GM10266 (cell line): ENCODE results near the gene SCAPER.

Experiments
- DNase-seq: peaks from one replicate; pipeline ENCODE4 v3.0.0; 2012; ENCODE audit errors: extremely low spot score
- TF ChIP-seq, protein P1 (sequence below): IDR thresholded peaks from 2 replicates; pipeline ENCODE4 v1.5.1; 2012; ENCODE audit warnings: mild to moderate bottlenecking, low read depth; ENCODE audit not compliant: control insufficient read depth, insufficient read depth; ENCODE audit errors: missing control alignments

SCAPER gene

DNA sequence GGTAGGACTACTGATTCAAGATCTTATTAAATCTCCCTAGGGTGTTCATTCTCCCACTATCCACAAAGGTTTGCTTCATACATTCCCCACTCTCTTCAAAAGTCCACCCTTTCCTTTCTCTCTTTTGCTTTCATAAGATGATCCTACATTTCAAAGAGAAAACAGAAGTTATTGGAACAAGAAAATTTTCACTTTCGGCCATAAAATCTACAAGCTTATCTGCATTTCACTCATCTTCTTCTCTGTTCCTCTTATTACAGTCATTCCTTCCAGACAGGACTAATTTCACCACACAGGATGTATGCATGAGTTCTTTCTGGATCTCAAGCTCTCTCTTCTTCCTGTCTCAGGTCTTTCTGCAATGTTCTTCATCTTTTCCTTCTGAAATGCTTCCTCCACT lies 329.9 kb downstream of the SCAPER start:
- TF ChIP-seq, protein P1, sequence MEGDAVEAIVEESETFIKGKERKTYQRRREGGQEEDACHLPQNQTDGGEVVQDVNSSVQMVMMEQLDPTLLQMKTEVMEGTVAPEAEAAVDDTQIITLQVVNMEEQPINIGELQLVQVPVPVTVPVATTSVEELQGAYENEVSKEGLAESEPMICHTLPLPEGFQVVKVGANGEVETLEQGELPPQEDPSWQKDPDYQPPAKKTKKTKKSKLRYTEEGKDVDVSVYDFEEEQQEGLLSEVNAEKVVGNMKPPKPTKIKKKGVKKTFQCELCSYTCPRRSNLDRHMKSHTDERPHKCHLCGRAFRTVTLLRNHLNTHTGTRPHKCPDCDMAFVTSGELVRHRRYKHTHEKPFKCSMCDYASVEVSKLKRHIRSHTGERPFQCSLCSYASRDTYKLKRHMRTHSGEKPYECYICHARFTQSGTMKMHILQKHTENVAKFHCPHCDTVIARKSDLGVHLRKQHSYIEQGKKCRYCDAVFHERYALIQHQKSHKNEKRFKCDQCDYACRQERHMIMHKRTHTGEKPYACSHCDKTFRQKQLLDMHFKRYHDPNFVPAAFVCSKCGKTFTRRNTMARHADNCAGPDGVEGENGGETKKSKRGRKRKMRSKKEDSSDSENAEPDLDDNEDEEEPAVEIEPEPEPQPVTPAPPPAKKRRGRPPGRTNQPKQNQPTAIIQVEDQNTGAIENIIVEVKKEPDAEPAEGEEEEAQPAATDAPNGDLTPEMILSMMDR = no peak

DNA sequence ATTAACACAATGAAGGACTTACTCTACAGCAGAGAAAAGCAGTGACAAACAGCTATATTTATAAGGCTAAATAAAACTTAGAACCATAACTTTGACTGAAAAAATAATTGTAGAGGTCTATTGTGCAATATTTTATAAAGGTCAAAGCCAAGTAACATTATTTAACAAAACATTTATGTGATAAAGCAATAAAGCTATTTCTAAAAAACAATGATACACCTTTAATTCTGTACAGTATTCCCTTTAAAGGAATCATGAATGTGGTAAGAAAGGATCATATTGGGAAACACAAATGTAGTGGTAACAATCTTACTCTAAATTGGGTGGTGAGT lies 332.2 kb downstream of the SCAPER start:
- no peak for DNase-seq
- TF ChIP-seq, protein P1 = no peak

More for the DNA sequence above, 329.9 kb downstream of the SCAPER start:
- DNase-seq = peak; percentile 62

DNA sequence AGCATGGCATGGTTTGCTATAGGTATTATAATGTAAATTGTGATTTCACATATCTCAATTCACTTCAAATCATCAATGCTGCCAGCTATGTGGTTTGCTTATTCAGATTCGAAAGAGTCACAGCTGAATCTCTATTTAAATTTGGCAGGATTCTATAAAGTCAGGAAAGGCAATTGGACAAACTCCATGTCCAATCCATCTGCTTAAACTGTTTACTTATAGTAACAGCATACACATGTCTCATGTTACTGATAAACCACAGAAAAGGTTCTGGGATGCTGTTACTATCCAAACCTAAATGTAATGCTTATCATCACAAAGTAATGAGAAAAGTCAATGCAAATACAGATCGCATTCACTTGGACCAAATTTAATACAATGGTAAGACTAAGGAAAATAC lies 338.9 kb downstream of the SCAPER start:
- DNase-seq = no peak
- TF ChIP-seq, protein P1 = no peak

DNA sequence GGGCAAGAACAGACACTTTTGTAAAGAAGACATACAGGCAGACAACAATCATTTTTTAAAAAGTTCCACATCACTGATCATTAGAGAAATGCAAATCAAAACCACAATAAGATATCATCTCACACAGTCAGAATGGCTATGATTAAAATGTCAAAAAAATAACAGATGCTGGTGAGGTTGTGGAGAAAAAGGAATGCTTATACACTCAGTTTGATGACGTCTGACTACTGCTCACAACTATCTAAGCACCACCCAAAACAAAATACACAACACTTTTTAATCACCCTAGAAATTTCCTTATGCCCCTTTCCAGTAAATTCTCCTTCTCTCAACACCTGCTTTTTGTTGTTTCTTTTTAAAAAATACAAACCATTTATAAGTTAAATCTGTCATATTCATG lies 339.8 kb downstream of the SCAPER start:
- TF ChIP-seq, protein P1 = no peak
- no peak for DNase-seq

DNA sequence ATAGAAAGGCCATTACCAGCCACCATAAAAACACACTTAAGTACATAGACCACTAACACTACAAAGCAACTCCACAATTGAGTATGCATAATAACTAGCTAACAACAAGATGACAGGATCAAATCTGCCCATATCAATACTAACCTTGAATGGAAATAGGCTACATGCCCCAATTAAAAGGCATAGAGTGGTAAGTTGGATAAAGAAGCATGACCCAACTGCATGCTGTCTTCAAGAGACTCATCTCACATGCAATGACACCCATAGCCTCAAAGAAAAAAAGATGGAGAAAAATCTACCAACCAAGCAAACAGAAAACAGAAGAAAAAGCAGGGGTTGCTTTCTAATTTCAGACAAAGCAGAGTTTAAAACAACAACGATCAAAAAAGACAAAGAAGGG lies 349.9 kb downstream of the SCAPER start:
- DNase-seq = no peak
- TF ChIP-seq, protein P1 = no peak

DNA sequence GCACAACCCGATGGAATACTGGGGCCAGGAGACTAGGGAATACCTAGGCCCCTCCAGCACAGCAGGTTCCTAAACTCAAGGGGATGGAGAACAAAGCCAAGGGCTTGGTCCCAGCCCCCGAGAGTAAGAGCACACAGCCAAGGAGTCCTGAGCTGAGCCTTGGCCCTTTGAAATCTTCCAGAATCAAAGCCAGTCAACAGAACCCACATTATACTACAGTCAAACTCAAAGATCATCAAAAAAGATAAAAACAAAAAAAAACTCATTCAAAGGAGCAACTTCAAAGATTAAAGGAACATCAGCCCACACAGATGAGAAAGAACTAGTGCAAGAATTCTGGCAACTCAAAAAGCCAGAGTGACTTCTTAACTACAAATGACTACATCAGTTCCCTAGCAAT lies 351.6 kb downstream of the SCAPER start:
- DNase-seq = no peak
- TF ChIP-seq, protein P1 = no peak

DNA sequence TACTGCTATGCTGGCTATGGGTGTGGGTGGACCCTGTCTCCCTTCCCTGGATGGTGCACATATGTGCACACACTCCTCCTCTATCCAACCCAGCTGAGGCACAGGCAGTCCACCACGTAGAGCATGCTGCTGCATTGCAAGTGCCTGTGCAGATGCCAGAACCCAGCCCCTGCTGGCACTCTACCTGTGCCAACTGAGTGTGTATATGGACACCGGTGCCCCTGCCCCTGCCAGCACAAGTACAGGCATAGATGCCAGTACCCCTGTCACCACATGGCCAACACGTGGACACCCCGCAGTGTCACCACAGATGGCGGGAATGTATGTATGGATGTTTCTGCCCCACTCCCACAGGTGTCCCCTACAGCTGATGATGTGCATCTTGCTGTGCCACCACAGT lies 352.0 kb downstream of the SCAPER start:
- no peak for DNase-seq
- TF ChIP-seq, protein P1 = no peak

DNA sequence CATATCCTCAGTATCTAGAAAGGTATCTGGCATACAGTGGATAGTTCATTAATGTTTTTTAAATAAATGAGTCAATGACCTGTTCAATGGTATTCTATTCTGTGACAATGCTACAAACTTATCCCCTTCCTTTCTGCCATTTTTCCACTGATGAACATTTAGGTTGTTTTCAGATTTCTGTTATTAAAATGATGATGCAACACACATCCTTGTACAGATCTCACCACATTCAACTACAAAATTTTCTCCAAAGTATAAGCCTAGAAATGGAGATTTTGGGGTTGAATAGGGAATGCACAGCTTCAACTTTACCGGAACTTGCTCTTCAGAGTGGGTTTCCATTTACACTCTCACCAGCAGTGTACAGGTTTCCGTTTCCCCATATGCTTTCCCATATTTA lies 358.3 kb downstream of the SCAPER start:
- no peak for DNase-seq
- TF ChIP-seq, protein P1 = no peak
